ENCODE data around the gene BOLA3. TPM values are rescaled to one million over a fixed set of nuclear protein-coding genes. Genes with fewer than 3 reads are reported as not detected.

The BOLA3 gene
- total and polyA plus RNA-seq, 2 donors (not counting 1 experiment from before 2014, with no cell fraction given) = 28.2 to 48.8 TPM

GRCh38 chr2:74101574-74102300 is 46.0 kb downstream of the BOLA3 start:
- peaks cover 8% of the 10 kb centered on the region for H3K36me3 ChIP-seq (ENCODE audit: control insufficient read depth, insufficient read depth, low read length)
- no peak for DNase-seq (ENCODE audit: low read depth in 2 of 2)
- TF ChIP-seq EZH2 (IDR thresholded peaks at IDR 0.05; ENCODE audit: low read length, missing control alignments) = no peak
- TF ChIP-seq, protein P1, sequence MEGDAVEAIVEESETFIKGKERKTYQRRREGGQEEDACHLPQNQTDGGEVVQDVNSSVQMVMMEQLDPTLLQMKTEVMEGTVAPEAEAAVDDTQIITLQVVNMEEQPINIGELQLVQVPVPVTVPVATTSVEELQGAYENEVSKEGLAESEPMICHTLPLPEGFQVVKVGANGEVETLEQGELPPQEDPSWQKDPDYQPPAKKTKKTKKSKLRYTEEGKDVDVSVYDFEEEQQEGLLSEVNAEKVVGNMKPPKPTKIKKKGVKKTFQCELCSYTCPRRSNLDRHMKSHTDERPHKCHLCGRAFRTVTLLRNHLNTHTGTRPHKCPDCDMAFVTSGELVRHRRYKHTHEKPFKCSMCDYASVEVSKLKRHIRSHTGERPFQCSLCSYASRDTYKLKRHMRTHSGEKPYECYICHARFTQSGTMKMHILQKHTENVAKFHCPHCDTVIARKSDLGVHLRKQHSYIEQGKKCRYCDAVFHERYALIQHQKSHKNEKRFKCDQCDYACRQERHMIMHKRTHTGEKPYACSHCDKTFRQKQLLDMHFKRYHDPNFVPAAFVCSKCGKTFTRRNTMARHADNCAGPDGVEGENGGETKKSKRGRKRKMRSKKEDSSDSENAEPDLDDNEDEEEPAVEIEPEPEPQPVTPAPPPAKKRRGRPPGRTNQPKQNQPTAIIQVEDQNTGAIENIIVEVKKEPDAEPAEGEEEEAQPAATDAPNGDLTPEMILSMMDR (conservative IDR thresholded peaks at IDR 0.05 in 1 of 2, IDR thresholded peaks at IDR 0.05 in 1 of 2; ENCODE audit: low read depth in 1 of 2, low read length in 2 of 2) = no peak
- H3K27me3 ChIP-seq (ENCODE audit: control insufficient read depth, insufficient read depth, low read length) = no peaks in the 10 kb centered on the region
- H4K20me1 ChIP-seq (ENCODE audit: control insufficient read depth, extremely low read depth, insufficient read depth, low read length) = no peaks in the 10 kb centered on the region
- no peaks in the 10 kb centered on the region for H3K9me3 ChIP-seq (ENCODE audit: control insufficient read depth, insufficient read depth, low read depth, low read length)
- H2AFZ ChIP-seq (ENCODE audit: low read length) = no peak overlapping the region
- H3K79me2 ChIP-seq (ENCODE audit: control insufficient read depth, insufficient read depth, low read length) = no peaks in the 10 kb centered on the region
- H3K9ac ChIP-seq (ENCODE audit: insufficient read depth, low read length) = no peak overlapping the region
- no peak overlapping the region for H3K4me3 ChIP-seq (replicated peaks in 1 of 4; ENCODE audit: control extremely low read depth in 1 of 4, insufficient read depth in 1 of 4, low read depth in 3 of 4, low read length in 4 of 4)
- no peak overlapping the region for H3K4me2 ChIP-seq (ENCODE audit: extremely low read depth, insufficient read depth, low read length)
- no peak overlapping the region for H3K27ac ChIP-seq (ENCODE audit: insufficient read depth, low read length)
- no peaks in the 10 kb centered on the region for H3K4me1 ChIP-seq (ENCODE audit: control insufficient read depth, extremely low read depth, insufficient read depth, low read length)

- no peak overlapping the region for H3K4me2 ChIP-seq (ENCODE audit: extremely low read depth, insufficient read depth, low read length)
- TF ChIP-seq EZH2 (IDR thresholded peaks at IDR 0.05; ENCODE audit: low read length, missing control alignments) = no peak
- TF ChIP-seq, protein P1 (conservative IDR thresholded peaks at IDR 0.05 in 1 of 2, IDR thresholded peaks at IDR 0.05 in 1 of 2; ENCODE audit: low read depth in 1 of 2, low read length in 2 of 2) = no peak
- H3K27ac ChIP-seq (ENCODE audit: insufficient read depth, low read length) = no peak overlapping the region
- H3K9ac ChIP-seq (ENCODE audit: insufficient read depth, low read length) = no peak overlapping the region
- H3K36me3 ChIP-seq (ENCODE audit: control insufficient read depth, insufficient read depth, low read length) = peaks cover 8% of the 10 kb centered on the region
- H3K4me3 ChIP-seq (replicated peaks in 1 of 4; ENCODE audit: control extremely low read depth in 1 of 4, insufficient read depth in 1 of 4, low read depth in 3 of 4, low read length in 4 of 4) = no peak overlapping the region
- no peak for DNase-seq (ENCODE audit: low read depth in 2 of 2)
- H3K79me2 ChIP-seq (ENCODE audit: control insufficient read depth, insufficient read depth, low read length) = no peaks in the 10 kb centered on the region
- H3K4me1 ChIP-seq (ENCODE audit: control insufficient read depth, extremely low read depth, insufficient read depth, low read length) = no peaks in the 10 kb centered on the region
- H3K27me3 ChIP-seq (ENCODE audit: control insufficient read depth, insufficient read depth, low read length) = no peaks in the 10 kb centered on the region
- H3K9me3 ChIP-seq (ENCODE audit: control insufficient read depth, insufficient read depth, low read depth, low read length) = no peaks in the 10 kb centered on the region
- no peak overlapping the region for H2AFZ ChIP-seq (ENCODE audit: low read length)
- no peaks in the 10 kb centered on the region for H4K20me1 ChIP-seq (ENCODE audit: control insufficient read depth, extremely low read depth, insufficient read depth, low read length)
Observed at GRCh38 chr2:74100254-74101216, 47.2 kb downstream of the BOLA3 start.

DNA sequence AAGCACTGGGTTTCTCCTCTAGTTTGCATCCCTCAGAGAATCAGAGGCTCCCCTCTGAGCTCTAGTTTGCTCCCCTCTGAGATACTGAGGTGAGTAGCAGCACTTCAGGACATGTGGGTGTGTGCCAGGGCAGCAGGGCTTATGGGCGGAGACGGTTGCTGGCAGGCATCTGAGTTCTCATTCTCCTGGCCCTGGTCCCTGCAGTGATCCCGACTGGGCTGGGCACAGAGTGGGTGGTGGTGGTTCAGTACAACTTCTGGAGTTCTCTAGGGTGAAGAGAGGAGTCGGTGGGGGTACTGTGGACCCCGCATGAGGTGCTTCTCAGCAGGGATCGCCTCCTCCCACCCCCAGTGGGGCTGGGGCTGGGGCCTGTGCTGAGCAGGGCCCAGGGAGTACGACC is 47.9 kb downstream of the BOLA3 start:
- no peaks in the 10 kb centered on the region for H3K27me3 ChIP-seq (ENCODE audit: control insufficient read depth, insufficient read depth, low read length)
- peaks cover 8% of the 10 kb centered on the region for H3K36me3 ChIP-seq (ENCODE audit: control insufficient read depth, insufficient read depth, low read length)
- H3K4me1 ChIP-seq (ENCODE audit: control insufficient read depth, extremely low read depth, insufficient read depth, low read length) = no peaks in the 10 kb centered on the region
- no peak overlapping the region for H3K27ac ChIP-seq (ENCODE audit: insufficient read depth, low read length)
- H4K20me1 ChIP-seq (ENCODE audit: control insufficient read depth, extremely low read depth, insufficient read depth, low read length) = no peaks in the 10 kb centered on the region
- no peak overlapping the region for H3K4me3 ChIP-seq (replicated peaks in 1 of 4; ENCODE audit: control extremely low read depth in 1 of 4, insufficient read depth in 1 of 4, low read depth in 3 of 4, low read length in 4 of 4)
- no peaks in the 10 kb centered on the region for H3K9me3 ChIP-seq (ENCODE audit: control insufficient read depth, insufficient read depth, low read depth, low read length)
- TF ChIP-seq, protein P1 (conservative IDR thresholded peaks at IDR 0.05 in 1 of 2, IDR thresholded peaks at IDR 0.05 in 1 of 2; ENCODE audit: low read depth in 1 of 2, low read length in 2 of 2) = no peak
- no peak for TF ChIP-seq EZH2 (IDR thresholded peaks at IDR 0.05; ENCODE audit: low read length, missing control alignments)
- H3K4me2 ChIP-seq (ENCODE audit: extremely low read depth, insufficient read depth, low read length) = no peak overlapping the region
- H3K9ac ChIP-seq (ENCODE audit: insufficient read depth, low read length) = no peak overlapping the region
- H3K79me2 ChIP-seq (ENCODE audit: control insufficient read depth, insufficient read depth, low read length) = no peaks in the 10 kb centered on the region
- no peak overlapping the region for H2AFZ ChIP-seq (ENCODE audit: low read length)
- DNase-seq (ENCODE audit: low read depth in 2 of 2) = no peak

Measured in fibroblast of lung (primary cell).